Body of pancreas (tissue), 4 donors: ENCODE data around the gene VSIG2.

Experiments used
- POLR2A ChIP-seq, 3 donors: fragments of 450-650 bp; IDR thresholded peaks; one replicate each; pipeline ENCODE4 v1.6.1; 2016; ENCODE audit warnings: antibody characterized with exemption in 3 of 3, mild to moderate bottlenecking in 2 of 3
- TF ChIP-seq, protein P1 (sequence below), 7 experiments: fragments of 450-650 bp in 4 of 7; fragments of 200-600 bp in 3 of 7; sonication (generic) in 3 of 7; IDR thresholded peaks; one replicate each; pipeline ENCODE4 v1.5.1; 2016 to 2019; ENCODE audit warnings: antibody characterized with exemption in 7 of 7

GRCh38 chr11:124793466-124794278, 41.6 kb upstream of the VSIG2 start:
- TF ChIP-seq, protein P1, sequence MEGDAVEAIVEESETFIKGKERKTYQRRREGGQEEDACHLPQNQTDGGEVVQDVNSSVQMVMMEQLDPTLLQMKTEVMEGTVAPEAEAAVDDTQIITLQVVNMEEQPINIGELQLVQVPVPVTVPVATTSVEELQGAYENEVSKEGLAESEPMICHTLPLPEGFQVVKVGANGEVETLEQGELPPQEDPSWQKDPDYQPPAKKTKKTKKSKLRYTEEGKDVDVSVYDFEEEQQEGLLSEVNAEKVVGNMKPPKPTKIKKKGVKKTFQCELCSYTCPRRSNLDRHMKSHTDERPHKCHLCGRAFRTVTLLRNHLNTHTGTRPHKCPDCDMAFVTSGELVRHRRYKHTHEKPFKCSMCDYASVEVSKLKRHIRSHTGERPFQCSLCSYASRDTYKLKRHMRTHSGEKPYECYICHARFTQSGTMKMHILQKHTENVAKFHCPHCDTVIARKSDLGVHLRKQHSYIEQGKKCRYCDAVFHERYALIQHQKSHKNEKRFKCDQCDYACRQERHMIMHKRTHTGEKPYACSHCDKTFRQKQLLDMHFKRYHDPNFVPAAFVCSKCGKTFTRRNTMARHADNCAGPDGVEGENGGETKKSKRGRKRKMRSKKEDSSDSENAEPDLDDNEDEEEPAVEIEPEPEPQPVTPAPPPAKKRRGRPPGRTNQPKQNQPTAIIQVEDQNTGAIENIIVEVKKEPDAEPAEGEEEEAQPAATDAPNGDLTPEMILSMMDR (IDR thresholded peaks at IDR 0.05), result peak; percentile 40 to 69 (median 63)
- TF ChIP-seq POLR2A (IDR thresholded peaks at IDR 0.05), result no peak
